Putamen (tissue), 1 donor: ENCODE results near the gene HOXC12.

ENCODE experiments used
- DNase-seq: peaks from one replicate; pipeline ENCODE4 v3.0.0-alpha.2; 2016; ENCODE audit warnings: low spot score

The HOXC12 gene

DNA sequence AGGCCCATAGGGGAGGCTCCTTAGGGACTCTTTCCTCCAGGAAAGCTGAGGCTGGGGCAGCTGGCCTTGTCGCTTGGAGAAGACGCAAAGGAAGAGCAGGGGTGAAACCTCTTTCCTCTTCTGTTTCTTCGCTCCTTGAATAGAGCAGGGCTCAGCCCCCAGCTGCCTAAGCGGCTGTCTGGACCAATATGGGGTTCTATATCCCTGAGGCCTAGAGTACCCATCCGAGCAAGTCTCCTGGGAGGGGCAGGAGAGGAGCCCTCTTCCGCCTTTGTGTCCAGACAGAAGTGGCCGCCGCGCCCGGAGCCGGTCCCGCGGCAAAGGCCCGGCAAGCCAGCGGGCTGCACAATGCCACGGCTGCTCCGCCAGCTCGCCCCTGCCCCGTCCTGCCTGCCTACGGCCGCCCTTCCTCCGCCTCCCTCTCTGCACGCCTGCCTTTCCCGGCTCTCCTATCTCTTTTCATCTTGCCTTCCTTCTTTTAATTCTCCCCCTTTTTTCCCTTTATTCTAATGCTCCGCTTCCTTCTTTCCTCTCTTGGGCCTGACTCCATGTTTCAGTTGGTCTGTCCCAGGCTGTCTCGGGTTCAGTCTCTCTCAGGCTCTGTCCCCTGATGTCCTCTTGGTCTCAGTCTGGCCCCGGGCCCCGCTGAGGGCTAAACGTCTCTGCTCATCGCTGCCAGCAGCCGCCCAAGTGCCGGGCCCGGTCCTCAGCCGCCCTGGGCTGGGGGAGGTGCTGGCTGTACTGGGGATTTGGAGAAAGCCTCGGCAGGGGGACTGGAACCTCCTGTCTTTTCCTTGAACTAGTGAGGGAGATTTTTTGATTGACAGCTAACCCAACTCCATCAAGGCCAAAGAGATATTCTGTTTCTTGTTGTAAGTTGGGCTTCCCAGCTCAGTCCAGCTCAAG, 42.8 kb downstream of the HOXC12 start:
- no peak for DNase-seq

DNA sequence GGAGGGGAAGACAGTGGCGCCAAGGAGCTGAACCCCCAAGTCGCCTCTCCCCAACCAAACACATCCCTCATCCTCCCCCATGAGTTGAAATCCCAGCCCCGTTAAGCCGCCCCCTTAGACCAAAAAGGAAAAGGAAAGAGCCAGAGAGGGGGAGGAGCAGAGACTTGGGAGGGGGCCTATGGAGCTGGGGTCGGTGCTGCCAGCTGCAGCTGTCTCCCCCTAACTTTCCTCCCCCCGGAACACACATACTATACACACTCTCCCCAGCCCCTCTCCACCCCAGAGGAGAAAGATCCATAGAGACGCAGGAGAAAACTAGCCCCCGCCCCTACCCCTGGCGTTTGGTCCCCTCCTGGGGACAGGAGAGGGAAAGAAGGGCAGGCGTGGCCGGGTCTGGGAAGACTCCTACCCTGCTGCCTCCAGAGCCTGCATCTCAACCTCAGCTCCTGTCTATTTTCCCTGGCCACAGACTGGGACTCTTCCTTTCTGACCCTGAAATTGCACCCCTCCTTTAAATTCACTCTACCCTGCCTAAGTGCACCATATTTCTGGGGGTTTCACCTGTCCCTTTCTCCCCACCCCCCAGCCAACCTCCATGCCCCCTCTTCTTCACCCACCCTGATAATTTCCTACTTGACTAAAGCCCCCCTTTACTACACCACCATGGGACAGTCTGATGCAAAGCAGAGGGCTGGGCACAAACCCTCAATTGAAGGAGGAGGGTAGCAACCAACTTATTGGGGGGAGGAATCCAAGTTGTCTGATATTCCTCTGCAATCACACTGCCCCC, 43.6 kb downstream of the HOXC12 start:
- no peak for DNase-seq

DNA sequence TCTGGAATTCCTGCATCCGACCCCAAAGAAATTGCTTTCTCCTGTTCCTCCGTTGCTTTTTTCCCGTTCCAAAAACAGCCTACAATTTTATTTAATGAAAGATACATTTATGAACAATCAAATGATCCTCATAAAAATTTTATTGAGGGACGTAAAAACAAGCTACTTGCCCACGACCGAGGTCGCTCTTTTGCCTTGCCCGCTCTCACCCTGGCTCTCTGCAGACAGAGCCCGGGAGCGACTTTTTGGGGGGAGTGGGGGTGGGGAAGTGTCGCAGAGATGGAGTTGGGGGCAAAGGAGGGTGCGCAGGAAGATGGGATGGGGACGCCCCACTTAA, 44.2 kb downstream of the HOXC12 start:
- no peak for DNase-seq

DNA sequence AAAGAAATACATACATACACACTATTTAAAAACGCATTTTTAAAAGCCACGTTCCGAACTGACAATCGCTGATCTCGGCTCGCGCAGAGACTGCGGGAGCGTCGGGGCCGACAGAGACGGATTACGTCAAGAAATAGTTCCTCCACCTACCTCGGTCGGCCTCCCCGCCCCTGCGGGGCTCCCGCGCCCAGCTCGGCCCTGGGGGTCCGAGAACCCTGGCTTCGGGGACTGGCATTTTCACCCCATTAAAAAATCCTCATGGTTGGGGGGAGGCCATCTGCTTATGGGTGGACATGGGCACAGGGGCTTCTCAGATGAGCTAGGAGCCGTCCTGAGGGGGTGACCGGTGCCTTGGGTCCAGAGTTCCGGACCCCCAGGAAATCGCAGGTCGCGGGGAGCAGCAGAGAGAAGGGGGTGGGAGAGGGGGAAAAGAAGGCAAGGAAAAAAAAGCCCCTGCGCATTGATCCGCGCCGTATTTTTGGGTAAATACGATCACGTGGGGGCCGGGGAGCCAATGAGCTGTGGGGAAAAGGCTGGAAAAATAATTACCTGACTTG, 44.9 kb downstream of the HOXC12 start:
- DNase-seq: no peak

DNA sequence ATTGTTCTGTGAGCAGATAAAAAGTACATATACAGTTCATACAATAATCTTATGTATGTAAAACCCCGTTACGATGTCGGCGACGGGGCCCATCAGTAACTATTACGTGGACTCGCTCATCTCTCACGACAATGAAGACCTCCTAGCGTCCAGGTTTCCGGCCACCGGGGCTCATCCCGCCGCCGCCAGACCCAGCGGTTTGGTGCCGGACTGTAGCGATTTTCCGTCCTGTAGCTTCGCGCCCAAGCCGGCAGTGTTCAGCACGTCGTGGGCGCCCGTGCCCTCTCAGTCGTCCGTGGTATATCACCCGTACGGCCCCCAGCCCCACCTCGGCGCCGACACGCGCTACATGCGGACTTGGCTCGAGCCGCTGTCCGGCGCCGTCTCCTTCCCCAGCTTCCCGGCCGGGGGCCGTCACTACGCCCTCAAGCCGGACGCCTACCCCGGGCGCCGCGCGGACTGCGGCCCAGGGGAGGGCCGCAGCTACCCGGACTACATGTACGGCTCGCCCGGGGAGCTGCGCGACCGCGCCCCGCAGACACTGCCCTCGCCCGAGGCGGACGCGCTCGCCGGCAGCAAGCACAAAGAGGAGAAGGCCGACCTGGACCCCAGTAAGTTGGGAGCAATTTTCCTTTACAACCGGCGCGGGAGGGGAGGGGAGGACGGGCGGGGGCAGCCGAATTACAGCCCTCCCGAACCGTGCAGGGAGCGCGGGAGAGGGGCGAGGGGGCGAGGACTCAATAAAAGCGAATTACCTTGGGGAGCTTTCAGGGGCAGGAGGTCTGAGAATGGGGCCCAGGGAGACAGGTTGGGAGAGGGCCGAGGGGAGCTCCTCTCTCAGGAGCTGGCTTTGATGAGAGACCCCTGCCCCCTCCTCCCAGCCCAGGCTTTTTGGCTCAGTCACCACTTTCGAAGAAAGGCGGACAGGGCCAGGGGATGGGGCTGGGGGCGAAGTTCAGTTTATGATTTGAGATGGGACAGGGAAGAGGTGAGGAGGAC, 45.7 kb downstream of the HOXC12 start, which contains the start of gene HOXC9:
TSS of gene HOXC9 (plus strand) at position 46 of the 999 bp plus-strand sequence. CDS start at position 74, 28 bp downstream.
- no peak for DNase-seq

DNA sequence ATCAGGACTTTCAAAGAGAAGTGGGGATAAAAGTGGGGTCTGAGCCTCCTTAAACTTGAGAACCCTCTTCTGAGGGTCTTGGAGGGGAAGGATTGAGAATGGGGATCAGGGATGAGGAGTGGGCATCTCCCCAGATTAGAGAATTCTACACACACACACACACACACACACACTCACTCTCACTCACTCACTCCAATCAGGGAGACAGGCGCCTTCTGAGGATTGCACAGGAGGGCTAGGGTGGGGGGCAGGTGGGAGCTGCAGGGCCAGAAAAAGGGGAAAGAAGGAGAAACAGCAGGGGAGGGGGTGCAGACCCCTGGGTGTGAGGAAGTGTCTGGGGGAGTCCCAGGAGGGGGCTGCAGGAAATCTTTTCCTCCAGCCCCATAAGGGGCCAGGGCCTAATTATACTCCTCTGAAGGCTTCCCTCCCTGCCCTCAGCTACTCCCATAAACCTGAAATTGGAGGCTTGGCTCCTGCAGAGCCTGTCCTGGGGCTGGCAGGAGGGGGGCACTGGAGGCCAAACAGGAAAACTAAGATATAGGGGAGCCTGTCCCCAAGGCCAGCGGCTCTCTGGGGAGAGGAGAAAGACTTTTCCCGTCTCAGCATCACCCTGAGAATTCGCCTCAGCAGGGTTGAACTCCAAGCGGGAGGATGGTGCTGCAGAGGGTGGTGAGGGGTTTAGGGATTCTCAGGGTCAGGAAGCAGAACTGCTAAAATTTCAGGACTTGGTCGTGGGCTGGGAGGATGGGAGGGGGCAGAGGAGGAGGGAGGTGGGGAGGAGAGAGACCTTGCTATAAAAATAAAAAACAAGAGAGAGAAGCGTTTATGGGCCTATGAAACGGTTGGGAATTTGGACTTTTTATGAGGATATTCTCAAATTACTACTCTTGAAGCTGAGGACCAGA, 46.8 kb downstream of the HOXC12 start:
- DNase-seq: no peak

DNA sequence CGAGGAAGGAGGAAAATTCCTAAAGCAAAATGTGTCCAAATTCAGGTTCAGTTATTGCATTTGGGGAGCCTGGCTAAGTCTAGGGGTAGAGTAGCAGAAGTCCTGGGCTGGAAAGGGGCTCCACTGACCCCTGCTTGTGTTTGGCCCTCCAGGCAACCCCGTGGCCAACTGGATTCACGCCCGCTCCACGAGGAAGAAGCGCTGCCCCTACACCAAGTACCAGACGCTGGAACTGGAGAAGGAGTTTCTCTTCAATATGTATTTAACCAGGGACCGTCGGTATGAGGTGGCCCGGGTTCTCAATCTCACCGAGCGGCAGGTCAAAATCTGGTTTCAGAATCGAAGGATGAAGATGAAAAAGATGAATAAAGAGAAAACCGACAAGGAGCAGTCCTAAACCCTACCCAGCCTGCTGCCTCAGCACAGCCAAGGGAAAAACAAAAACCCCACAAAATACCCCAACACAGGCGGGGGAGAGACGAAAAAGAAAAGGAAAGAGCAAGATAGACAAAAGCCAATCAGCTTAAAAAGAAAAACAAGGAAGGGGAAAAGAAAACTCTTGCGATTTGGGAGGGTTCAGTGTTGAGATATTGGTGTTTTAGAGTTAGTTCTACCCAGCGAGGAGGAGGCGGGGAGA, 47.7 kb downstream of the HOXC12 start:
- DNase-seq: no peak

DNA sequence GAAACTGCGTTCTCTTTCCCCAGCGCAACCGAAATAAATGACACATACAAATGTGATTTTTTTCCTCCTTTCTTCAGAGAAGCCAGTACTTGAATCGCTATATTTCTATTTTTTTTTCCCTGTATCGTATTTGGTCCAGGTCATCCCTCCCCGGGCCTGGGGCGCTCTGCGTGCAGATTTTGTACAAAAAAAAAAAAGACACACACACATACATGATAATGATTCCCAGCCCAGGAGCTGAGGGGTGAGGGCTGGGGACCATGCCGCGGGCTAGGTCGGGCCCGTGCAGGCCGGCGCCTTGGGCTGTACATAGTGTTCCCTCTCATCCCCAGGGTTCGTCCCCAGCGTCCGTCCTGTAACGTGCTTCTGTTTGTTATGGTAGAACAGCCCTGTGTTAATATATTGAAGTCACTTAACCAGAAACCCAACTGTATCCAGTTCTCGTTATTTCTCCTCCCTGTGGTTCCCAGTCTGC, 48.2 kb downstream of the HOXC12 start:
- DNase-seq: no peak

DNA sequence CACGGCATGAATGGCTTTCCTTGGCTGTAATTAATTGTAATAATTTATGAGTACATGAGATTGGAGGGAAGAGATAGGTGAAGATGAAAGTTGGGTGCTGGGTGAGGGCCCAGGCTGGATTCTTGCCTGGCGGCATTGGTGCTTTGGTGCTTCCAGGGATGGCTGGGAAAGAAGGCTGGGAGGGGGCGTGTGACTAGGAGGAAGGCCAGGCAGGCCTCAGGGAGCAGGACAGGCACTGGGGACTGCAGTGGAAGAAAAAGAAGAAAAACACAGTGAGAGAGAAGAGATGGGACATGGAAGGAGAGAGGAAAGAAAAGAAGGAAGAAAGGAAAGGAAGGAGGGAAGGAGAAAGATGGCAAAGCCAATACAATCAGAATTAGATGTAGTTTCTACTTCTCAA, 48.9 kb downstream of the HOXC12 start:
- no peak for DNase-seq

DNA sequence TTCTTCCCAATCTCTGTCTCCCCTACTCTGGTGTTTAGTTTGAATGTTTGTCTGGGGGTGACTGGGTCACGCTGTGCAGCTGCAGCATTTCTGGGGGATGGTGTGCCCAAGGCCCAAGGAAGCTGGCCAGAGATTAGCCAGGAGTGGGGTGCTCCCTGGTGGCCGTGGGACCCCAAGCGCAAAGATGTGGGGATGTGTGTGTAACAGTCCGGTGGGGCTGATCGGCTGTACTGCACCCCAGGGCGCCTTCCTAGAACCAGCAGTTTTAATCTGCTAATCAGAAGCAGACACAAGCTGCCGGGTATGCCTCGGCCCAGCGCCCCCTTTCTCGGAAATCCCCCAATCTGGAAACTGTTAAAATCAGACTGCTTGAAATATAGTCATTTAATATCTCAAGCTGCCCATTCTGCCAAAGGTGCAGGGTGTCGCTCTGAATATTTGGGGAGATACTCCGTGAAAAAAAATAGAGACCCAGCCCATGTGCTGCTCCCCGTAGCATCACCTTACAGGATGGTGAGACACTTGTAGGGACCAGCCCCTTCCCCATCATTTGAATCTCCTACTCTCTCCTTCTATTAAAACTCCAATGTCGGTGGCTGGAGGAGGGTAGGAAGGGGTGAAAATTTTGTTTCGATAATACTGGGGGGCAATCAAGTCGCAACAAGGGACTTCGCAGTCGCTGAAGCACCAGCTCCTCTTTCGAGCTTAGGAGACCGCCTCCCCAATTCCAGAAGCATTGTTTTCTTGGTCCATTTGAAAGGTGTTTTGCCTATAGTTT, 49.5 kb downstream of the HOXC12 start:
- no peak for DNase-seq

DNA sequence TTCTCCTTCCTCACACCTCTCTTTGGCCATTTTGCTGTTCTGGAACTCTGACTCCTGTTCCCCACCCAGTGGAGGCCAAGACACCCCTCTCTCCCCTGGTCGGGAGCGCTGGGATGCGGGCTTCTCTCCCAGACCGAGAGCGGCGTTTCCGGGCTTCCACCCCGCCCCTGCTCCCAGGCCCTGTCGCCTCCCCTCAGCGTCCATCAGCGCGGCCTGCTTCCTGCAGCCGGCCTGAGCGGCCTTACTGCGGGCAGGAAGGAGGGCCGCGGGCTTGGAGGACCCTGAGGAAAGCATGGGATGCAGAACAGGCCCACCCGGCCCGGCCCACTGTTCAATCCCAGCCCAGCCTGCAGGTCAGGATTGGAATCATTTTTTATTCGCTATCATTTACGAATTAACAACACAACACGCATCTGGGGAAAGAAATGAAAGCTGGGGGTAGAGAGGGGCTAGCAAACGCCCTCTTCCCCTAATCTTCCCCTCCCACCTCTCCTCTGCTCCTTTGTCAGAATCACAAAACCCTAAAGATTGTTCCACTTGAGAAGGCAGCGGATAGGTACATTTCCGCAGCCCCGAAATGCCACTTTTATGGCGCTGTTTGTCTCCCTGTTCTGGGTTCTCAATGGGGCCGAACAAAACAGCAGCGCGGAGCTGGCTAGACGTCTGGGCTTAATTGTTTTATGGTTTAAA, 50.3 kb downstream of the HOXC12 start:
- no peak for DNase-seq

DNA sequence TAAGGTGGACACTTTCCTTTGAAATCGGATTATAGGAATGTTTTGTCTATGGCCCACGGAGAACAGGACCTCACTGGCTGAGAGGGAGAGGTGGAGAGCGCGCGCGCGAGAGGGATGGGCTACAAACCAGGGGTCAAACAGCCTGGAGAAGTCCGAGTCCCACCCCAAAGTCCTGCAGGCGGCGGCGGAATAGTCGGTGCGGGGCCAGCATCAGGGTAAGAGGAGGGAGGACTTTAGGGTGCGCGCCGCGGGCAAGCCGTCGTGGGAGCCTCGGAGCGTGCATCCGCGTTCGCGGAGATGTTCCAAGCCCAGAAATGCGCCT, 50.8 kb downstream of the HOXC12 start:
- no peak for DNase-seq

DNA sequence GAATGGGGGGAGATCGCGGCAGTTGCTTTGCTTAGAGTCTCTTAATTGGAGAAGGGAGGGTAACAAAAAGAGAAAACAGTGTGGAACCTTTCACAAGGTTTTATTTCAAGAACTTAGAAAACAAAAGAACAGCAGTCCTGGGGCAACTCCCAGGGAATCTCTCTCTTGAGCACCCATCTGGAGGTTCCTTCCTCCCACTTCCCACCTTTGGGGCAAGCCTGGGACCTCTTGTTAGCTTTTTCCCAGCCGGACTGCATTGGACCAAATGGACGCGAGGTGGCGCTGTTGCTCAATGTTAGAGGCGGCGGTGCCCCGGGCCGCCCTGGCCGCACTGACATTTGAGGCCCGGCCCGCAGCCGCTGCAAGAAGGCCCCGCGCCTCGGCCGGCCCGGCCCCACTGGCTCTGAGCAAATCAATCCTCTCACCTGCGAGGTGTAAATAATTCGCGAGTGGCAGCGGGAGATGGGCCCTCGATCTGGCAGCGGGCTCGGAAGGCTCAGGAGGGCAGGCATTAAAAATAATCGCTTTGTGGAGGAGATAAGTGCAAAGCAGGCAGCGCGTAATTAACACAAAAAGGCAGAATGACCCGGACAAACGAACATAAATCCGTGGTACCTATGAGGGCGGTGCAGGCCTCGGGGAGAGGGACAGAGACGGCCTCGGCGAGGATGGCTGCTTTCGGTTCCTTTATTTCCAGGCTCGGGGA, 51.3 kb downstream of the HOXC12 start:
- DNase-seq: peak; percentile 80

DNA sequence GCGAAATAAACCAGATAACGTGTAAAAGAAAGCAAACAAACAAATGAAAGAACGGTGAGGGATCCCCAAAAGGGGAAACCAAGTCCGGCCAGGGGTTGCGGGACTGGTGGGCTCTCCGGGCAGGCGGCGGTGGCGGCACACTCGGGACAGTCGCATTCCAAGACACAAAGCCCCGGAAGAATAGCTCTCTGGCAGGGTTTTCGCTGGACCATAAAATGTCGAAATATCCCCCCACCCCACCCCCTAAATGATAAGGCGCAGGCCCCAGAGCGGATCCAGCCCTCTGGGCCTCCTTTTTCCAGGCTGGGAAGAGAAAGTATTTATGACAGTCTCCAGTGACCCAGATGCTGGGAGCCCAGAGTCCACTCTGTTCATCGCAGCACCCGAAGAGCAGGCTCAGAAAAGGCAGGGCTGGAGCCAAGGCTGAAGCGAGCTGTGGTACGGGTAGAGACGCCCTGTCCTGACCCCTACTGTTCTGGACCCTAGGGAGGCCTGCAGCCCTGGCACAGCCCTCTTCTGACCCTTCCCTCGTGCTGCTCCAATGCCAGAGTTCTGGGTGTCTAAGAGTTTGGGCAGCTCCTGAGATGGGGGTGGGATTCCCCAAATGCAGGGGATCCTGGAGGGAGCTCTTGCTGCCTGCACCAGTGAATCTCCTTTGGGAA, 52.0 kb downstream of the HOXC12 start:
- DNase-seq: no peak

DNA sequence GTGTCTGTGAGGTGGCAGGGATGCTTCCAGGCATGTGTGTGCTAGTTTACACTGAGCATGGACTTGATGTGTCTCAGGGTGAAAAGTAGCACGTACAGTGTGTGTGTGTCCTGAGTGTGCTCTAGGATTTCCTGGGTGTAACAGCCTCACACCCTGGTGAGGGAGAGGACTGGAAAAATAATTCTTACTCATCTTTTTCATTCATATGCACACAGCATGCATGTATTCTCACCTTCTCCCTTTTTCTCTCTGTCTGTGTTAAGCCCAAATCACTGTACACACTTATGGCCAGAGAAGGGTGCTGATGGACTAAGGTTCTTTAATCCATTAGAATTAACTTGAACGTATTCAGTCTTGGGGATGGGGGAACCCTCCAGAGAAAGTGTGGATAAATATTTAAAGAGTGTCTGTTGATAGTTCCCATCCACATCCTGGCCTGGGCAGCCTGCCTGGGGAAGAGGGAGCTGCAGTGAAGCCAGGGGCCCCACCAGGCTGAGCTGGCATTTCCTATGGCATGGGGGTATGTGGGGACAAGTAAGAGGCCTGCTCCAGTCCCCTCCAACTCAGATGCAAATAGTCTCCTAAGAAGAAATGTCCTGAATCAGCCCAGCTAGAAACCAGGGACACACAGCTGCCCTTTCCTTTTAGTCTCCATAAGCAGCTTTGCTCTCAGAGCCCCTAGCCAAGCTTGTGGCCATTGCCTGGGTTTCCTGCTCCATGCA, 53.0 kb downstream of the HOXC12 start:
- no peak for DNase-seq

DNA sequence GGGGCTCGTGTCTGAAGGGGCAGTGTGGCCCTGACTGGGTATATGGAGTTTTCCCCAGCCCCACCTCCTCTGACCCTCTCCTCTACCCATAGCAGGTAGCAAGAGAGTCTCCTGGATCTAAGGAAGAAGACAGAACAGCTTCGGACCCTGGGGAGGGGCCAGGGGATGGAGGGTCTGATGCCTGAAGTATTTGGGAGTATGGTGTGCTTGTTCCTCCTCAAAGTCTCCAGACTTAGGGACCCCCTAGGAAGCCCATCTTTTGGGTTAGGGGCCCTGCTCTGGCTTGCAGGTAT, 53.5 kb downstream of the HOXC12 start:
- DNase-seq: no peak
